HG03558 (cell line): ENCODE measurements around the gene ARHGEF9.
"Not testable (repeated sequence)": the region's sequence is repeated elsewhere in the genome, so short reads cannot be mapped to it uniquely, and the experiment has no call there.

Experiments
- ATAC-seq: cut with Tn5 transposase; IDR thresholded peaks from one replicate; pipeline ENCODE4 v1.9.1; 2021; ENCODE audit warnings: moderate number of reproducible peaks; ENCODE audit not compliant: unreplicated experiment; ENCODE audit errors: extremely low read depth

The ARHGEF9 gene

DNA sequence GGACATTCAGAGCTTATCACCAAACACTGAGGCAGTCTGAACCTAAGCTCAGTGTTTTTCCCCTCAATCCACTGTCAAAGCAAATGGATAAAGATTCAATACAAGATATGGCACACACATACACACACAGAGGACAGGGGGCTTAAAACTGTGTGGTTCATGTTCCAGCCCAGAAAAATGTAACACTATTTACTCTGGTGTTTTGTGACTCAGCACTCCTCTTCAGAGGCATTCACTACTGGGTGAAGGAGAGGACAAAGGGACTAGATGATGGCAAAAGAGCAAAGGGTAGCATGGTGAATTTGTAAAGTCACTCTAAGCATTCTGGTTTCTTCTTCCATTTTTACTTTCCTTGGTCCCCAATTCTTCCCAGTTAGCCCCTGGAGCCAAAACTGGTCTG, 120.3 kb downstream of the ARHGEF9 start:
- ATAC-seq = no peak

DNA sequence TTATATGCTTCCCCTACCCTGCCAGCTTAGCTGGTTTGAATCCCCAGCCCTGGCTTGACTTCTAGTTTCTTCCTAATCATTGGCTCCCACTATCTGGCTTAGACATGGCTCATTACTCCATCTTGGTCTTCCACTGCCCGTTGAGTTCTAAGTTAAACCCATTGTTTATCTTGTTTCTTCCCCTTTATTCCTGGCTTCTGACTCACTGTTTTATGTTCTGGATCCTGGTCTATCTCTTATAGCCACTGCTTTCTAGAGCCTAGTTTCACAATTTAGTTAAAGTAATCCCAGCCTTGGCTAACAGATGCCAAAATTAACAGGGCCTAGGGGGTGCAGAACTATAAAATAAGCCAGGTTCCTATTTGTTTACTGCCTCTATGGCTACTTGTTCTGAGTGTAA, 120.9 kb downstream of the ARHGEF9 start:
- ATAC-seq = no peak

DNA sequence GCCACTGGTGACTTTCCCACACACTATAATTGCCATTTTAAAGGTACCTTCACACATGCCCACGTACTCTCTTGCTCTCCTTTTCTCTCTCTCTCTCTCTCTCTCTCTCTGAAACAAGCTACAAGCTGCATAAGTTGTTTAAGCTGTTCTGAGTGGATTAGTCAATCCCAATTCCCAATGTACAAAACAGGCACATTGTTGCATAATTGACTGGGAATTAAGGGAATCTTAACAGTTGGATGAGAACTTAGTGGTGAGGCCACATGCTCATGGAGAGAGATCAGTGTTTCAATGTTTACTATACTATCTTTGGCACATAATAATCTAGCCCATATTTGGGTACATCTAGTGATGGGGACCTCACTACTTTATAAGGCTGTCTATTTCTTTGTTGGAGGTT, 123.3 kb downstream of the ARHGEF9 start:
- ATAC-seq = no peak

DNA sequence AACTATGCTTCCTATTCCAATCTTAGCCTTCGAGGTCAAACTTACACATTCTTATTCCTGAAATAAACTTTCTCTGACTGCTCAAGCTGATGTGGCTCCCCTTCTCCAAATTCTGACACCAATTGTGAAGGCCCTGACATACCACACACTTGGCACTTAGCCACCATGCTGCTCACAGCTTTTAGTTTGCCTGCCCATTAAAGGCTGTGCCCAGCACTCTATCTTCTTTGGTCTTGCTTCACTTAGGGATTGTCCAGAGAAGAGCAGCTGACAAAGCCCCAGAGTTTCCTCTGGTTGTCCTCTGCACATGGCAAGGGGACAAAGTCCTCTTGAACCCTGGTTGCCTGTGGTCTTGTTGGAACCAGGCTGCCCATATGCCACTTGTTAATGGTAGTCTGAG, 126.1 kb downstream of the ARHGEF9 start:
- ATAC-seq = no peak

DNA sequence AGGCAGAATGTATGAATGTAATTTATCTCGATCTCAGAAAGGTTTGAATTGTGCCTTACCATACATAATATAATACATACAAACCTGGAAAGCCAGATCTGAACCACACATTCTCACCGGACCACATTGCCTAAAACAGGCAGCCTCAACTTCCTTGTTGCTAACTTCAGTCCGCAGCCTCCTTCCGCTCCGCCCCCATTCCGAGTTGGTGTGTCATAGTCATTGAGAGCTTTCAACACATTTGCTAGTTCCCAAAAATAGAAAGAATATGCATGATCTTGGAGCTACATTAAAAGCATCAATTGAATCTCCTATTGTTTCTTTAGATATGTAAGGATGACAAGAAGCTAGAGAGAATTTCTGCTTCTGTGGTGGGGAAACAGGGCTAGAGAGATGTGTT, 127.2 kb downstream of the ARHGEF9 start:
- ATAC-seq = no peak

DNA sequence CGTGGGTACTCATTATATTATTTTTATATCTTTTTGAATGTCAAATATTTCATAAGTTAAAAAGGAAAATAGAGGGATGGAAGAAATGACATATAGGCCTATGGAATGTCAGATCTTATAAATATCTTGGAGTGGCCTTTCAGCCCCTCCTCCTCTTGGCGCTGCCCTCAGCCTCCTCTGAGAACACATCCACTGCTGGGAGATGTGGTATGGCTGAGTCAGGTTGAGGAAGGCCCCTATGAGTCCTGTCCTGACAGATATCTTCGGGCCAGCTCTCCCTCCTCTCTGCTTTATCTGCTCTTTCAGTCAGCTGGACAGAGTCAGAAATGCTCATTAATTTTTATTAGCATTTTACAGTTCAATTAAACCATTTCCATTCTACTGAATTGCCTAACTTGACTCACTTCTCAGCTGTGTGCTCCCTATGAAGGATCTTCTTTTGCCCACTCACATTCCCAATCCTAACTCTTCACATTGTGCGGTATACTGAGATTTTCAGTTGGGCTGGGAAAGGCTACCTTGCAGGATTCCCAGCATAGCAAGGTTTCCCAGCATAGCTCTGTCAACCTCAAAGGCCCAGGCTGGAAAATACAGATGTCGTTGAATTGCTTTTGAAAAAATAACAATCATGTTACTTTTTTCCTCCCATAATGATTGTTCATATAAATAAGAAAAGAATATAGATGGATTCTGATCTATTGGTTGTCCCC, 128.0 kb downstream of the ARHGEF9 start:
- no peak for ATAC-seq

DNA sequence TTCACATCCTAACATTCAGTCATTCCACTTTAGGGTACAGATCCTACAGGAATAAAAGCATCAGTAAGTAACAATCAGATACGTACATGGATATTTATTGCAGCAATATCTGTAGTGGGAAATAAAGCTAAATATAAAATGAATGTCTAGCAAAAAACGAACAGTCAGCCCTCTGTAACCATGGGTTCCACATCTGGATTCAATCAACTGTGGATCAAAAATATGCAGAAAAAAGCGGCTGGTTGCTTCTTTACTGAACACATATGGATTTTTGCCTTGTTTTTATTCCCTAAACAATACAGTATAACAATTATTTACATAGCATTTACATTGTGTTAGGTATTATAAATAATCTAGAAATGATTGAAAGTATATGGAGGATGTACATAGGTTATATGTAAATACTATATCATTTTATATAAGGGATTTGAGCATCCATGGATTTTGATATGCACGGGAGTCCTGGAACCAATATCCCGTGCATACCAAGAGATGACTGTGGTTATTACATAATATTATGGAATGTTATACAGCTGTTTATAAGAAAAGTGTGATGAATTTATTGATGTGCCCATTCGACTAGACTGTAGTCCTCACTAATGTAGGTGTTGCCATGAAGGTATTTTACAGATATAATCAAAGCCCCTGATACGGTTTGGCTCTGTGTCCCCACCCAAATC, 132.8 kb downstream of the ARHGEF9 start:
- no peak for ATAC-seq

DNA sequence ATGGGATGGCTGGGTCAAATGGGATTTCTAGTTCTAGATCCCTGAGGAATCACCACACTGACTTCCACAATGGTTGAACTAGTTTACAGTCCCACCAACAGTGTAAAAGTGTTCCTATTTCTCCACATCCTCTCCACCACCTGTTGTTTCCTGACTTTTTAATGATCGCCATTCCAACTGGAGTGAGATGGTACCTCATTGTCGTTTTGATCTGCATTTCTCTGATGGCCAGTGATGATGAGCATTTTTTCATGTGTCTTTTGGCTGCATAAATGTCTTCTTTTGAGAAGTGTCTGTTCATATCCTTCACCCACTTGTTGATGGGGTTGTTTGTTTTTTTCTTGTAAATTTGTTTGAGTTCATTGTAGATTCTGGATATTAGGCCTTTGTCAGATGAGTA, 139.3 kb downstream of the ARHGEF9 start:
- ATAC-seq = not testable (repeated sequence)

DNA sequence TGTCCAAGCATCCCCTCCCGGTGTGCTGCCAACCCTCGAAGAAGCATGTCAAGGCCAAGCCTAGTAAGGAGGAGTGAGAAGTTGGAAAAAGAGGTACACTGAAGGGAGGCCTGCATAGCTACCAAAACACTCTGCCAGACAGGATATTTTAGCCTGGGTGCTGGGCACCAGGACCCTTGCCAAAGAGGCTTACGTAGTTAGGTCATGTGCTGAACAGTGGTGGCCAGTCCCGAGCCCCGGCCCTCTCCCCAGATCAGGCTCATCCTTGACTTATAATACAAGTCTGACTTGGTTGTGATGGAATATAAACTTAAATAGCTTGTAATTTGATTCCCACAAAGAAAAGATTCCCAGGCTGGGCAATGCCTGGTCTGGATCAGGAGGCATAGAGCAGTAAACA, 149.3 kb downstream of the ARHGEF9 start:
- ATAC-seq = no peak

DNA sequence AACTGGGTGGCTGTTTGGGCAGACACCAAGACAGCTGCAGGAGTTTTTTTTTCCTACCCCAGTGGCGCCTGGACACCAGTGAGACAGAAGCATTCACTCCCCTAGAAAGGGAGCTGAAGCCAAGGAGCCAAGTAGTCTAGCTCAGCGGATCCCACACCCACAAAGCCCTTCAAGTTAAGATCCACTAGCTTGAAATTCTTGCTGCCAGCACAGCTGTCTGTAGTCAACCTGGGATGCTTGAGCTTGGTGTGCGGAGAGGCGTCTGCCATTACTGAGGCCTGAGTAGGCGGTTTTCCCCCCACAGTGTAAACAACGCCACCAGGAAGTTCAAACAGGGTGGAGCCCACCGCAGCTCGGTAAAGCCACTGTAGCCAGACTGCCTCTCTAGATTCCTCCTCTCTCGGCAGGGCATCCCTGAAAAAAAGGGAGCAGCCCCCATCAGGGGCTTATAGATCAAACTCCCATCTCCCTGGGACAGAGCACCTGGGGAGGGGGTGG, 171.4 kb downstream of the ARHGEF9 start:
- no peak for ATAC-seq

DNA sequence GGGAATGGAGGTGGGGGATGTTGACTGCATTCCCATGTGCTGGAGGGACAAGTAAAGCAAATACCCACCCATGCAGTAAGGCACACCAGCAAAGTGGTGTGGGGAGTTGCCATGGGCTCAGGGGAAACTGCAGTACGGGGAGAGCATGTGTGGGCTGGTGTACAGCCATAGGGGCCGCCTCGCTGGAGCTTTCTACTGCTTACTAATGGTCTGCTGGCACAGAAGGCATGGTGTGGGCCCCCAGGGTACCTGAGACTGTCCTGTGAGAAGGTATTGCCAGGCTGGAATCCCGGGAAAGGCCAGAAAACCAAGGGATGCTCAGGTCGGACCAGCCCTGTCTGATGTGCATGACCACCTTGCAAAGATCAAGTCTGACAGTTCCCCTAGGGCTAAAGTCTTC, 199.1 kb downstream of the ARHGEF9 start:
- ATAC-seq = no peak
